ENCODE measurements around the gene ICA1L.
A peak's percentile ranks its signal among the peaks of the same experiment; 100 is the strongest.

The ICA1L gene

GRCh38 chr2:202847693-202848524 is 23.7 kb downstream of the ICA1L start:
- no peak for DNase-seq (ENCODE audit: low read depth)

GRCh38 chr2:202844656-202845055 is 26.9 kb downstream of the ICA1L start:
- DNase-seq (ENCODE audit: low read depth), result no peak

DNA sequence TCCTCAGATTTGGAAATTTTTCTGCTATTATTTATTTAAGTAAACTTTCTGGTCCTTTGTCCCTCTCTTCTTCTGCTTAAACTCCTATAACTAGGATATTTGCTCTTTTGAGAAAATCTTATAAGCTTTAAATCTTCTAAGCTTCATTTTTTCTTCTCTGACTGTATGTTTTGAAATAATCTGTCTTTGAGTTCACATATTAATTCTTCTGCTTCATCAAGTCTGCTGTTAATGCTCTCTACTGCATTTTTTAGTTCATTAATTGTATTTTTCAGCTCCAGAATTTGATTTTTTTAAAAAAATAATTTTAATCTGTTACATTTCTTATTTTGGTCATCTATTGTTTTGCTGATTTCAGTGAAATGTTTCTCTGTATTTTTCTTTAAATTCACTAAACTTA is 28.9 kb downstream of the ICA1L start:
- no peak for DNase-seq (ENCODE audit: low read depth)

- DNase-seq (ENCODE audit: low read depth), result no peak
These were observed 30.3 kb downstream of the ICA1L start for GRCh38 chr2:202841090-202841867.

DNA sequence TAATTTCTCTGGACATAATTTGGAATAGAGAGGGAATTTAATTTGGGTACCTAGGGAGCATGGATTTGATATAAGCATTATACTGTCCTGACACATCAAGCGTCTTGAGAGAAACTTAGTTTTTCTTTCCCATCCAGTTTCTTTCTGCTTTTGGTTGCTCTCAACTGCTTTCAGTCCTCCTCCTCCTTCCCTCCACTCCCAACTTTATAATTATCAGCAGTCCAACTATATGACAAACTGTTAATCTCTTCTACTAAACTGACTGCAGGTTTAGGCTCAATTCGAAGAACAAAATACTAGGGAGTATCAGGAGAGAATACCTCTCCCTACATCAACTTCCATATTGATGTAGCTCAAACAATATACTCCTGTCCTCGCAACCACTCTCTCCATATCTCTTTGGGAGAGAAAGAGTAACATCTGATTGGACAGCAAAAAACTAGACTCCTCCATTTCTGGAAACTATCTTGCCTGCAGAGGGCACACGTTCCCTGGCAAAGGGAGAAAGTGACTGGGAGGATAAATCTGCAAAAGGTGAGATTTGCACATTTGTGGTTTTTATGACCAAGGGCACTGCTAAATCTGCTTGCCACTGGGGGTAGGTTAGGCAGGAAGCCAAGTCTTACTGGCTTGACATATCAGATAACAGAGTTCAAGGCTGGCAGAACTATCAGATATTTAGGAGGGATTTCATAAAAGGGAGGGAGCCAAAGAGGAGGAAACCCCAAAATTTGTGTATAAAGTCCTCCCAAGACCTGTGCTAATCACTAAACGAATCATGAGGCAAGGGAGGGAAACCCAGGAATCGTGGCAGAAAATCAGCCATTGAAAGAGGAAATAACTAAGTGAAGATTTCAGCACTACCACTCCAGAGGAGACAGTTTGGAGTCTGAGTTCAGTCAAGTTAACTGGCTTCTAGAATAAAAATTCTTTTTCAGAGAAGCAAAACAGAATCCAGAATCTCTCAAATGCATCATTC is 40.0 kb downstream of the ICA1L start:
- DNase-seq (ENCODE audit: low read depth), result peak; percentile 67

DNA sequence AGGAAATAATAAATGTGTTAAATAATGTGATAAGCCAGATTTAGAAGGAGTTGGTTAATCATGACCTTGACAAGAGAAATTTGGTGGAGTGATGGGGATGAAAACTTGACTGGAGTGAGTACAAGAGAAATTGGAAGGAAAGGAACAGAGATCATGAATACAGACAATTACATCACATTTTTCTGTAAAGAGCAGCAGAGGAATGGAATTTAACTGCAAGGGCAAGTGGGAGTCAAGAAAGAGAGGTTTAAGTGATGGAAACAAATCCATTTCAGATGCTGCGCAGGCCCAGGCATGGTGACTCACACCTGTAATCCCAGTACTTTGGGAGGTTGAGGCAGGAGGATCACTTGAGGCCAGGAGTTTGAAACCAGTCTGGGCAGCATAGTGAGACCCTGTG is 46.7 kb downstream of the ICA1L start:
- DNase-seq (ENCODE audit: low read depth), result peak; percentile 63

GRCh38 chr2:202822411-202822810 is 49.2 kb downstream of the ICA1L start:
- peak; percentile 7 for DNase-seq (ENCODE audit: low read depth)

DNA sequence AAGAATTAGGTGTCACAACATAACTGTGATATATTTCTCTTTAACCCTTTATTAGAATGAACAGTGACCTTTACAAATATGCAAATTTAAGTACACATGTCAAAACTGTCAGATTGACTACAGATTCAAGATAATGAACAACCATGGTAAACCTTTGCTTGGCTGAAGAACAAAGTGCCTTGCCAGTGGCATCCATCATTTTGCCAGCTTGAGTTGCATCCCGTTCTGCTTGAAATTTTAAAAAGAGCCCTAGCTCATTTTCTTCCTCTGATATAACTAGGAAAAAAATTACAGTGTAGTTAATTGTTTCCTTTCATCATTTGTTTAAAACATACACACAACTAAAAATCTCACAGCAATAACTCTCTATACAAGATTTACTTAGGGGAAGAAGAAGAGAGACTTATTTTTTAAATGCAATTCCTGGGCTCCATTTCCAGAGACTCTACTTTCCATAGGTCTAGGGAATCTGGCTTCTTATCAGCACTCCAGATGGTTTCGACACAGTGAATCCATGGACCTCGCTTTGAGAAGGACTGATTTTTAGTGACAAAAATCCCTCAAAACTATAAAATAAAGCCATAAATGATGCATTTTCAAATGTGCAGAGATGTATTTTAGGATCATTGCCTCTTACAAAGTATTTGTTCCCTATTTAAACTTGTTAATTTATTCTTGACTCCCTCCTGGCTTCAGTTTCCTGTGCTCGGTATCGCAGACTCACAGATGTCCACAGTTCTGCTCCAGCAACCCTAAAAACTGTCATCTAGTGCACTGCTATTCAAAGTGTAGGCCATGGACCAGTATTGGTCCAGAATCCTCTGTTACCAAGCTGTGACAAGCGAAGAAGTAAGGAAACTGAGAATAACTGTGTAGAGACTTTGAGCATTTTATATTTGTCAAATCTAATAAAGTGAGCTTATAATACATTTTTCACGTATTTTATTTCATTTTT is 50.1 kb downstream of the ICA1L start:
- DNase-seq (ENCODE audit: low read depth), result no peak

GRCh38 chr2:202818321-202818720 is 53.2 kb downstream of the ICA1L start:
- no peak for DNase-seq (ENCODE audit: low read depth)

- DNase-seq (ENCODE audit: low read depth), result no peak
These were observed 53.8 kb downstream of the ICA1L start for GRCh38 chr2:202817771-202818170.

DNA sequence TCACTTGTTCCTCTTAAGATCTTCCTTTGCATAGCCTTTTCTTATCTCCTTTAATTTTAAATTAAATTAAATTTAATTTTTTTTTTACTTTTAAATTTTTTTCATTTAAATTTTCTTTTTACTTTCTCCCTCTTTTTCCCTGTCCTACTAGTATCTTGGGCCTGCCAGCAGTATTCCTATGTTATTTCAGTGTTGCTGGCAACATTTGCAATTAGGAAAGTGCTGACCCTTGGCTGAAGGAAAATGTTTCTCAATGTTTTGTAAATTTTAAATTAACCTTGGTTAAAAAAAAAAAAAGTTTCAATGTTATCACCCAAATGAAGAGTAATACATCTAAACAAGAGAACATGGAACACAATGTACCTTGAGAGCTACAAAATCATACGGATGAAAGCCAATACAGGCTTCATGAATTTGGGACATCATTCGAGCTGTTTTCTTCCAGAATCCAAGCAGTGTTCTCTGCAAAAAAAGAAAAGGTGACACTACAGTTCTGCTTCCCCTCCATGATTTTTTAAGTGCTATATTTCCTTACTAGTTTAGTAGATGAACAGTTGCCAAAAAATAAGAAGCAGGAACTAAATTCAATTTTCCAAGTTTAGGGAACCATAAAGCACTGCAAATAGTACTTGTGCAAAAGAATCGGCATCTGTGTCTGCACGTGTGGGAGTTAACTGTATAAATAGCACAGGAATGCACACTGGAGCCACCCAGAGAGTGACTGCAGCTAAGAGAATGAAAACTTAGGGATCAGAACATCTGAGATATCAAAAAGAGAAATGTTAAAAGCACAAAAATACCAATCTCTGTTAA is 55.8 kb downstream of the ICA1L start:
- peak; percentile 38 for DNase-seq (ENCODE audit: low read depth)

DNA sequence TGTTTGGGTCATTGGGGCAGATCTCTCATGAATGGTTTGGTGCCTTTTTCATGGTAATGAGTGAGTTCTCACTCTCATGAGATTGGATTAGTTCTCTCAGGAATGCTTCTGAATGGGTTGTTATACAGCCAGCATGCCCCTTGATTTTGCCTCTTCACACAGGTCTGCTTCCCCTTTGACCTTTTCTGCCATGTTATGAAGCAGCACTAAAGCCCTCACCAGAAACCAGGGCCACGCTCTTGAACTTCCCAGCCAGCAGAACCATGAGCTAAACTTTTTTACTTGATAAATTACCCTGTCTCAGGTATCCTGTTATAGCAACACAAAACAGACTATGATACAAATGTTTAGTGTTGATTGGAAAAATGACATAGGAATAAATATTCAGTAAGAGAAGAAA is 57.3 kb downstream of the ICA1L start:
- DNase-seq (ENCODE audit: low read depth), result no peak

DNA sequence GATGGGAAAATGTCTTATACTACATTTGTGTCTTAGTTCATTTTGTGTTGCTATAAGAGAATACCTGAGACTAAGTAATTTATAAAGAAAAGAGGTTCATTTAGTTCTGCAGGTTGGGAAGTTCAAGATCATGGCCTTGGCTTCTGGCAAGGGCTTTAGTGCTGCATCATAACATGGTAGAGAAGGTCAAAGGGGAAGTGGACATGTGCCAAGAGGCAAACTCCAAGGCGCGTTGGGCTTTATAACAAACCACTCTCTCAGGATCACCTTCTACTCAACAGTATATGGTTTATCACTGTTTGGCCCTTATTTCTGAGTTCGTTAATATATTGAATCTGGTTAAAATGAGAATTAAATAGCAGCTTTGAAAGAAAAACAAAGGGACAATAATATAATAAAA is 58.2 kb downstream of the ICA1L start:
- no peak for DNase-seq (ENCODE audit: low read depth)

DNA sequence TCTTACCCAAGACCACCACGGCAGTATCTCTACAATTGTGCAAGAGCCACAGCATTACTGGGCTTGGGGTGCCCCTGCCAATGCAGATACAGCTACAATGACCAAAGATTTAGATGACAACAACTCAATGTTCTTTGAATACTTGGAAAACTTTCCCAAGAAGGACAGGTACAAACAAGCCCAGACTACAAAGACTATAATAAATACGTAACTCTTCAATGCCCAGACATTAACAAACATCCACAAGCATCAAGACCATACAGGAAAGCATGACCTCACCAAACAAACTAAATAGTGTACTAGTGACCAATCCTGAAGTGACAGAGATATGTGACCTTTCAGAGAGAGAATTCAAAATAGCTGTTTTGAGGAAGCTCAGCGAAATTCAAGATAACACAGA is 62.8 kb downstream of the ICA1L start:
- no peak for DNase-seq (ENCODE audit: low read depth)

DNA sequence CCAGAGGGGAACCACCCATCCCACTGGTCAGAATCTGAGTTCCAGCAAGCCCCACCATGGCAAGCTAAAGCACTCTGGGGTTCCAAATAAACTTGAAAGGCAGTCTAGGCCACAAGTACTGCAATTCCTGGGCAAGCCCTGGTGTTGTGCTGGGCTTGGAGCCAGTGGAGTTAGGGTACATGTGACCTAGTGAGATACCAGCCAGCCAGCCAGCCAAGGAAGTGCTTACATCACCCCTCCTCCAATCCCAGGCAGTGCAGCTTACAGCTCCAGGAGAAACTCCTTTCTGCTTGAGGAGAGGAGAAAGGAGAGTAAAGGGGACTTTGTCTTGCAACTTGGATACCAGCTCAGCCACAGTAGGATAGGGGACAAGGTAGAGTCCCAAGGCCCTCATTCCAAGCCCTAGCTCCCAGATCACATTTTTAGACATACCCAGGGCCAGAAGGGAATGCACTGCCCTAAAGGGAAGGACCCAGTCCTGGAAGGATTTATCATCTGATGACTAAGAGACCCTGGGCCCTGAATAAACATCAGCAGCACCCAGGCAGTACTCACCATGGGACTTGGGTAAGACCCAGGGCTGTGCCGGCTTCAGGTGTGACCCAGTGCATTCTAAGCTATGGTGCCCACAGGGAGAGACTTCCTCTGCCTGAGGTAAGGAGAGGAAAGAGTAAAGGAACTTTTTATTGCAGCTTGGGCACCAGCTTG is 64.0 kb downstream of the ICA1L start:
- DNase-seq (ENCODE audit: low read depth), result peak; percentile 89

GRCh38 chr2:202805911-202806310 is 65.7 kb downstream of the ICA1L start:
- peak; percentile 79 for DNase-seq (ENCODE audit: low read depth)

GRCh38 chr2:202797944-202798343 is 73.6 kb downstream of the ICA1L start:
- no peak for DNase-seq (ENCODE audit: low read depth)

GRCh38 chr2:202790676-202791075 is 80.9 kb downstream of the ICA1L start:
- DNase-seq (ENCODE audit: low read depth), result no peak

DNA sequence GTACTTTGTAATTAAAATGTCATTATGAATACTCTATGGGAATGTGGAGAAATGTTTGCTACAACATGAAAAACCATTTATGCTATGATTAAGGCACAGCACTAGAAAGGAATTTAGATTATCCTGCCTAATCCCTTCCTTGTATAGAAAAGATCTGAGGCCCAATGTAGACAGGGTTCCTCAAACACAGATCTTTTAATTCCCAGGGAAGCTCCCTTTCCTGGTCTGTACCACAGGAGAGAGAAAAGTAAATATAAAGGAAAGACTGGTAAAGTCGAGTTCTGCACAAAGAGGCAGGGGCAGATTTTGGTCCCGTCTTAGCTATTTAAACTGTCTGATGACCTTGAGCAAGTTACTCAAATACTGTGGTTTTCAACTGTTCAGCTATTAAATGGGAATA is 84.7 kb downstream of the ICA1L start:
- peak; percentile 14 for DNase-seq (ENCODE audit: low read depth)
